Fibroblast of skin of left quadriceps (primary cell): ENCODE results near the gene GRK7.
"Not testable (repeated sequence)": the region's sequence is repeated elsewhere in the genome, so short reads cannot be mapped to it uniquely, and the experiment has no call there.

Experiments used
- DNase-seq, 2 experiments: peaks; one replicate each; pipeline ENCODE4 v3.0.0-alpha.2; 2013; ENCODE audit warnings: low read depth in 2 of 2

GRK7 gene

GRCh38 chr3:141762552-141762951 is 656 bp upstream of the GRK7 start:
- not testable (repeated sequence) for DNase-seq

- DNase-seq, result no peak
Measured at GRCh38 chr3:141764045-141764444, 837 bp downstream of the GRK7 start.

GRCh38 chr3:141764465-141764864 is 1.3 kb downstream of the GRK7 start:
- DNase-seq, result no peak

- no peak for DNase-seq
Measured at GRCh38 chr3:141764986-141765385, 1.8 kb downstream of the GRK7 start.

GRCh38 chr3:141767066-141767465 is 3.9 kb downstream of the GRK7 start:
- no peak for DNase-seq

GRCh38 chr3:141769221-141769894 is 6.2 kb downstream of the GRK7 start:
- no peak for DNase-seq

GRCh38 chr3:141773676-141774075 is 10.5 kb downstream of the GRK7 start:
- no peak for DNase-seq

GRCh38 chr3:141776376-141776775 is 13.2 kb downstream of the GRK7 start:
- no peak for DNase-seq

GRCh38 chr3:141776885-141777284 is 13.7 kb downstream of the GRK7 start:
- no peak for DNase-seq

- no peak for DNase-seq
Measured at GRCh38 chr3:141777957-141778813, 15.0 kb downstream of the GRK7 start.

- DNase-seq, result no peak
Measured at GRCh38 chr3:141779667-141780066, 16.5 kb downstream of the GRK7 start.

- DNase-seq, result no peak
Measured at GRCh38 chr3:141782386-141782932, 19.3 kb downstream of the GRK7 start.

- no peak for DNase-seq
Measured at GRCh38 chr3:141783632-141784031, 20.4 kb downstream of the GRK7 start.

- DNase-seq, result no peak
Measured at GRCh38 chr3:141784096-141784495, 20.9 kb downstream of the GRK7 start.

- DNase-seq, result no peak
Measured at GRCh38 chr3:141784531-141784930, 21.3 kb downstream of the GRK7 start.

GRCh38 chr3:141788149-141788548 is 24.9 kb downstream of the GRK7 start:
- no peak for DNase-seq

GRCh38 chr3:141788750-141789149 is 25.5 kb downstream of the GRK7 start:
- DNase-seq, result not testable (repeated sequence)

GRCh38 chr3:141789281-141789680 is 26.1 kb downstream of the GRK7 start:
- DNase-seq, result no peak

GRCh38 chr3:141790171-141790570 is 27.0 kb downstream of the GRK7 start:
- DNase-seq, result no peak

GRCh38 chr3:141792495-141792894 is 29.3 kb downstream of the GRK7 start:
- DNase-seq, result no peak

GRCh38 chr3:141793476-141794260 is 30.5 kb downstream of the GRK7 start:
- DNase-seq, result no peak

- DNase-seq, result no peak
Measured at GRCh38 chr3:141795276-141795675, 32.1 kb downstream of the GRK7 start.
